PC-3 (cell line): ENCODE measurements around the gene HK1. TPM values are rescaled to one million over a fixed set of nuclear protein-coding genes. Genes with fewer than 3 reads are reported as not detected.

Experiments
- ATAC-seq: fragments of 200-7000 bp; cut with Tn5 transposase; 2 replicates; pipeline ENCODE4 v1.9.1; 2020; ENCODE audit warnings: mild to moderate bottlenecking, moderate library complexity
- BruUV-seq: library from RNA; stranded (reverse); fragments of 400-500 nt; replicated peaks from 2 replicates; lab custom pipeline; 2021; lab: Mats Ljungman, UMichigan
- CTCF ChIA-PET: fragments of 300-600 bp; sonication (Branson Sonifier 250); formaldehyde crosslinking; loops from one replicate; lab custom pipeline; 2022; ENCODE audit warnings: antibody characterized with exemption; lab: Charles Lee
- POLR2A ChIA-PET: fragments of 300-600 bp; sonication (Branson Sonifier 250); formaldehyde crosslinking; loops from one replicate; lab custom pipeline; 2022; ENCODE audit warnings: antibody characterized with exemption; ENCODE audit not compliant: unreplicated experiment; lab: Charles Lee
- DNase-seq: peaks from one replicate; pipeline ENCODE4 v3.0.0-alpha.2; 2015
- H2AFZ ChIP-seq: fragments of 300-600 bp; sonication (generic); 2 replicates; pipeline ENCODE4 v1.6.0; 2016; ENCODE audit warnings: antibody characterized with exemption, low read length
- H3F3A ChIP-seq: fragments of 300-600 bp; sonication (generic); one replicate; pipeline ENCODE4 v1.6.0; 2017; ENCODE audit warnings: antibody characterized with exemption, low read length, control low read depth, mild to moderate bottlenecking; ENCODE audit not compliant: unreplicated experiment
- H3K27ac ChIP-seq: fragments of 300-600 bp; sonication (generic); 2 replicates; pipeline ENCODE4 v1.5.1; 2016; ENCODE audit warnings: mild to moderate bottlenecking, low read length
- H3K27me3 ChIP-seq: fragments of 300-600 bp; sonication (generic); 2 replicates; pipeline ENCODE4 v1.6.1; 2016; ENCODE audit warnings: low read length, mixed read lengths
- H3K36me3 ChIP-seq: fragments of 300-600 bp; sonication (generic); 2 replicates; pipeline ENCODE4 v1.6.1; 2016; ENCODE audit warnings: low read depth, mixed run types, low read length, mixed read lengths
- H3K4me1 ChIP-seq: fragments of 300-600 bp; sonication (generic); 2 replicates; pipeline ENCODE4 v1.5.1; 2016; ENCODE audit warnings: low read length; ENCODE audit not compliant: insufficient read depth
- H3K4me2 ChIP-seq: fragments of 300-600 bp; sonication (generic); 2 replicates; pipeline ENCODE4 v1.6.0; 2016; ENCODE audit warnings: low read length
- H3K4me3 ChIP-seq: fragments of 300-600 bp; sonication (generic); 2 replicates; pipeline ENCODE4 v1.5.1; 2016; ENCODE audit warnings: mild to moderate bottlenecking, low read length, mixed read lengths
- H3K79me2 ChIP-seq: fragments of 300-600 bp; sonication (generic); 2 replicates; pipeline ENCODE4 v1.6.1; 2017; ENCODE audit warnings: low read length, mixed read lengths
- H3K9ac ChIP-seq: fragments of 300-600 bp; sonication (generic); 2 replicates; pipeline ENCODE4 v1.6.0; 2016; ENCODE audit warnings: mild to moderate bottlenecking, low read length
- H3K9me2 ChIP-seq: fragments of 300-600 bp; sonication (generic); replicated peaks from 2 replicates; pipeline ENCODE4 v1.6.1; 2016; ENCODE audit warnings: mixed run types, low read length, mixed read lengths
- H3K9me3 ChIP-seq: fragments of 300-600 bp; sonication (generic); 2 replicates; pipeline ENCODE4 v1.6.1; 2016; ENCODE audit warnings: low read length, mixed read lengths
- H4K20me1 ChIP-seq: fragments of 300-600 bp; sonication (generic); 2 replicates; pipeline ENCODE4 v1.6.1; 2016; ENCODE audit warnings: low read length, mixed read lengths
- CTCF ChIP-seq: fragments of 300-600 bp; sonication (generic); conservative IDR thresholded peaks from 2 replicates; pipeline ENCODE4 v1.5.1; 2017; ENCODE audit warnings: antibody characterized with exemption, low read depth, mild to moderate bottlenecking, low read length
- EZH2 ChIP-seq: fragments of 300-600 bp; sonication (generic); IDR thresholded peaks from one replicate; pipeline ENCODE4 v1.6.1; 2017; ENCODE audit warnings: antibody characterized with exemption, mild to moderate bottlenecking, low read length; ENCODE audit not compliant: unreplicated experiment
- EZH2phosphoT487 ChIP-seq: fragments of 300-600 bp; sonication (generic); IDR thresholded peaks from 2 replicates; pipeline ENCODE4 v1.6.1; 2018; ENCODE audit warnings: mild to moderate bottlenecking, antibody characterized with exemption, low read length, borderline replicate concordance
- intact Hi-C: fragments of 100-400 bp; cut with micrococcal nuclease; formaldehyde crosslinking; loops from 2 replicates; pipeline ENCODE4 v1.9.0; 2023
- total RNA-seq: library from RNA; depleted of rRNA; stranded (reverse); fragments of >200 nt; gene quantifications from 2 replicates; pipeline ENCODE4 v1.2.3, GENCODE V29; 2014

The HK1 gene
- total RNA-seq, 1 experiment from 2014 or later = 189 TPM

- Histone ChIP-seq H2AFZ (peak overlapping the region; percentile 87), H3K27ac (peak overlapping the region; percentile 28)
- peak; percentile 99 for DNase-seq
Measured at GRCh38 chr10:69408318-69409175, 130.3 kb downstream of the HK1 start.

GRCh38 chr10:69409176-69409495, 130.8 kb downstream of the HK1 start:
- Histone ChIP-seq H4K20me1 (no peaks in the 10 kb centered on the region), H3K36me3 (peaks cover 4% of the 10 kb centered on the region), H3K9me3 (no peaks in the 10 kb centered on the region), H3K4me2 (peak overlapping the region; percentile 62), H3K4me1 (peaks cover 30% of the 10 kb centered on the region), H3K9ac (peak overlapping the region; percentile 60), H3K9me2 (no peaks in the 10 kb centered on the region), H3K27ac (peak overlapping the region; percentile 28), H3K27me3 (no peaks in the 10 kb centered on the region), H3F3A (no peaks in the 10 kb centered on the region), H3K79me2 (no peaks in the 10 kb centered on the region), H2AFZ (peak overlapping the region; percentile 87), H3K4me3 (peak overlapping the region; percentile 29; the same call in 1 of the 2 replicates)
- no peak for DNase-seq
- TF ChIP-seq EZH2phosphoT487 (no peak), EZH2 (no peak), CTCF (no peak)
- no TSS peak for BruUV-seq
- CTCF ChIA-PET = interaction anchor here (0.6 to 1.7 kb wide), 7 partner anchors 19 to 259 kb away, joined by 3 to 16 read pairs (median 12); no protein-coding TSS in a partner anchor
- POLR2A ChIA-PET = no interaction called here
- intact Hi-C loops = loop anchor here (2.0 to 5.0 kb wide), 2 partner anchors 38 to 172 kb away; no protein-coding TSS in a partner anchor
- ATAC-seq = no peak; the same call in 1 of the 2 replicates

More at GRCh38 chr10:69408318-69409175, 130.3 kb downstream of the HK1 start:
- ChIA-PET POLR2A (interaction anchor here (0.5 to 0.6 kb wide), 4 partner anchors 41 to 1076 kb away, joined by 3 to 8 read pairs (median 6); partner anchors contain the start of gene HNRNPH3), CTCF (interaction anchor here (0.6 to 2.2 kb wide), 29 partner anchors 11 to 970 kb away, joined by 3 to 18 read pairs (median 4); no protein-coding TSS in a partner anchor)
- peak overlapping the region; percentile 73 for H3K4me2 ChIP-seq
- no peaks in the 10 kb centered on the region for H3K9me3 ChIP-seq
- H3K4me1 ChIP-seq = peaks cover 30% of the 10 kb centered on the region
- BruUV-seq = no TSS peak
- H3K4me3 ChIP-seq = peak overlapping the region; percentile 42; the same call in 1 of the 2 replicates
- H3K27me3 ChIP-seq = no peaks in the 10 kb centered on the region
- peaks cover 6% of the 10 kb centered on the region for H3K36me3 ChIP-seq
- H3F3A ChIP-seq = no peaks in the 10 kb centered on the region
- TF ChIP-seq EZH2phosphoT487 (no peak), CTCF (peak; percentile 61)
- intact Hi-C loops = loop anchor here (1.0 to 5.0 kb wide), 3 partner anchors 38 to 171 kb away; no protein-coding TSS in a partner anchor
- ATAC-seq = peak; percentile 82
- no peaks in the 10 kb centered on the region for H3K79me2 ChIP-seq
- peak overlapping the region; percentile 60 for H3K9ac ChIP-seq
- no peaks in the 10 kb centered on the region for H3K9me2 ChIP-seq
- H4K20me1 ChIP-seq = no peaks in the 10 kb centered on the region
